Right lung (tissue), 10 donors: ENCODE measurements around the gene FZD4. TPM values are rescaled to one million over a fixed set of nuclear protein-coding genes. Genes with fewer than 3 reads are reported as not detected.
"Not testable (repeated sequence)": the region's sequence is repeated elsewhere in the genome, so short reads cannot be mapped to it uniquely, and the experiment has no call there.

ENCODE experiments used
- DNase-seq, 2 donors: peaks; one replicate each; pipeline ENCODE4 v3.0.0-alpha.2; 2013
- long read RNA-seq, 8 donors: transcript quantifications; one replicate each; lab custom pipeline, GENCODE V29; 2026
- polyA plus RNA-seq, 5 donors: library from polyadenylated mRNA; unstranded; fragments of 120-200 nt; gene quantifications; one replicate each; pipeline versions ENCODE4 v1.2.1 to v1.2.3, GENCODE V29; 2013; ENCODE audit warnings: inconsistent platforms in 1 of 5, low replicate concordance in 1 of 5; ENCODE audit not compliant: insufficient read length in 5 of 5, insufficient read depth in 1 of 5

Gene FZD4
- 10 to 100 TPM; 21.0 to 27.1 (median 24.4) TPM for polyA plus RNA-seq
- long read RNA-seq, donor 1, full-length matches to known transcripts, result 7 of 7 reads
- long read RNA-seq, donor 1, partial matches to known transcripts, result 0 of 7 reads
- long read RNA-seq, donor 1, other reads (novel, unspliced or antisense), result 0 of 7 reads
- long read RNA-seq, donor 2, full-length matches to known transcripts, result 4 of 4 reads
- long read RNA-seq, donor 2, partial matches to known transcripts, result 0 of 4 reads
- long read RNA-seq, donor 2, other reads (novel, unspliced or antisense), result 0 of 4 reads
- long read RNA-seq, donor 3, full-length matches to known transcripts, result 5 of 10 reads
- long read RNA-seq, donor 3, partial matches to known transcripts, result 5 of 10 reads
- long read RNA-seq, donor 3, other reads (novel, unspliced or antisense), result 0 of 10 reads
- long read RNA-seq, donor 4, full-length matches to known transcripts, result 3 of 3 reads
- long read RNA-seq, donor 4, partial matches to known transcripts, result 0 of 3 reads
- long read RNA-seq, donor 4, other reads (novel, unspliced or antisense), result 0 of 3 reads
- long read RNA-seq, donor 5, full-length matches to known transcripts, result 9 of 9 reads
- long read RNA-seq, donor 5, partial matches to known transcripts, result 0 of 9 reads
- long read RNA-seq, donor 5, other reads (novel, unspliced or antisense), result 0 of 9 reads
- long read RNA-seq, donor 6, full-length matches to known transcripts, result 11 of 11 reads
- long read RNA-seq, donor 6, partial matches to known transcripts, result 0 of 11 reads
- long read RNA-seq, donor 6, other reads (novel, unspliced or antisense), result 0 of 11 reads
- long read RNA-seq, donor 7, full-length matches to known transcripts, result 5 of 5 reads
- long read RNA-seq, donor 7, partial matches to known transcripts, result 0 of 5 reads
- long read RNA-seq, donor 7, other reads (novel, unspliced or antisense), result 0 of 5 reads
- long read RNA-seq, donor 8, full-length matches to known transcripts, result 1 of 1 reads
- long read RNA-seq, donor 8, partial matches to known transcripts, result 0 of 1 reads
- long read RNA-seq, donor 8, other reads (novel, unspliced or antisense), result 0 of 1 reads

GRCh38 chr11:86955361-86956120, at the start of gene FZD4:
TSS of gene FZD4 (minus strand) at chr11:86955395. CDS start at chr11:86955085, 310 bp downstream.
- DNase-seq, result peak; percentile 90 to 91

- not testable (repeated sequence) for DNase-seq
Measured at GRCh38 chr11:87004281-87004680, 49.1 kb upstream of the FZD4 start.

- DNase-seq, result no peak
Measured at GRCh38 chr11:87002918-87003317, 47.7 kb upstream of the FZD4 start.

- peak in 1 of 2 donors; percentile 21 for DNase-seq
Measured at GRCh38 chr11:86999859-87000753, 44.9 kb upstream of the FZD4 start.

- no peak for DNase-seq
Measured at GRCh38 chr11:86999388-86999787, 44.2 kb upstream of the FZD4 start.

GRCh38 chr11:86996953-86997570, 41.9 kb upstream of the FZD4 start:
- DNase-seq, result no peak

- DNase-seq, result no peak
Measured at GRCh38 chr11:86993031-86993430, 37.8 kb upstream of the FZD4 start.

GRCh38 chr11:86992340-86992739, 37.1 kb upstream of the FZD4 start:
- DNase-seq, result not testable (repeated sequence)

GRCh38 chr11:86991341-86991740, 36.1 kb upstream of the FZD4 start:
- no peak for DNase-seq

GRCh38 chr11:86990515-86990914, 35.3 kb upstream of the FZD4 start:
- no peak for DNase-seq

- DNase-seq, result peak in 1 of 2 donors; percentile 47
Measured at GRCh38 chr11:86990031-86990430, 34.8 kb upstream of the FZD4 start.

GRCh38 chr11:86988351-86988881, 33.2 kb upstream of the FZD4 start:
- DNase-seq, result no peak

GRCh38 chr11:86987679-86988078, 32.5 kb upstream of the FZD4 start:
- DNase-seq, result no peak

- no peak for DNase-seq
Measured at GRCh38 chr11:86984701-86985100, 29.5 kb upstream of the FZD4 start.

GRCh38 chr11:86983021-86983488, 27.9 kb upstream of the FZD4 start:
- DNase-seq, result no peak

- no peak for DNase-seq
Measured at GRCh38 chr11:86981777-86982540, 26.8 kb upstream of the FZD4 start.

- no peak for DNase-seq
Measured at GRCh38 chr11:86980086-86980796, 25.0 kb upstream of the FZD4 start.
